Right lobe of liver (tissue), 4 donors: ENCODE data around the gene TCF7.

Experiments
- POLR2A ChIP-seq: fragments of 450-650 bp; IDR thresholded peaks from one replicate; pipeline ENCODE4 v1.6.1; 2017; ENCODE audit warnings: antibody characterized with exemption, mild to moderate bottlenecking
- TF ChIP-seq, protein P1 (sequence below), 4 donors: fragments of 200-600 bp in 3 of 4; fragments of 450-650 bp in 1 of 4; IDR thresholded peaks; one replicate each; pipeline versions ENCODE4 v1.5.1 to v1.8.0; 2016 to 2022; ENCODE audit warnings: antibody characterized with exemption in 4 of 4, mild to moderate bottlenecking in 2 of 4
- donor health status: DM: no; HTN: no; CAD: no.
- donor health status: DM: no; HTN: no; CAD: no.
- donor health status: DM: no; HTN: yes; CAD: no.

DNA sequence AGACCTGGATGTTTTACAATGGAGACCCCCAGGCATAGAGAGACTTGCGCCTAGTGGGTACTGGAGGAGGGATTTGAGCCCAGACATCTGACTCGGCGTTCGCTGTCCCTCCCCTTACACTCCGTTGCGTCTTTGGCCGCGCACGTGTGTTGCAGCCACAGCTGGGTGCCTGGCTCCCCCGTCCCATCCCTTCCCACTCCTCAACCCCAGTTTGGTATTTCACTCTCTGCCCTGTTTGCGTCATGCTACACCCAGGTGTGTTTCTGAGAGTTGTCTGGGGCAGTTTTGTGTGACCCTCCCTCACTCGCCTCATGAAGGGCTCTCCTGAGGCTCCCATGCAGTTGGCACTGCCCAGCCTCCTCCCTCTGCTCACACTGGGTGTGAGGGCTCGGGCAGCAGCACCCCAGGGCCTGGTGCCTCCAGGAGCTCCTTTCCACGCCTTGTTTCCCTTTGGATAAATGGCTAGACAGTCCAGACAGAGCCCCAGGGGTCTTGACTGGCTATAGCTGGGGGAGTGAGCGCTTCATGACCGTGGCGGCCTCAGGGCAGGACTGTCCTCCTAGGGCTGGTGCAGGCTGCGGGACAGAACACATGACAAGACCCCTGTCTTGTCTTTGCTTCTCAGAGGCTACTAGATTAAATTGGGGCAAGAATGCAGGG lies 13.6 kb downstream of the TCF7 start:
- no peak for TF ChIP-seq POLR2A
- TF ChIP-seq, protein P1, sequence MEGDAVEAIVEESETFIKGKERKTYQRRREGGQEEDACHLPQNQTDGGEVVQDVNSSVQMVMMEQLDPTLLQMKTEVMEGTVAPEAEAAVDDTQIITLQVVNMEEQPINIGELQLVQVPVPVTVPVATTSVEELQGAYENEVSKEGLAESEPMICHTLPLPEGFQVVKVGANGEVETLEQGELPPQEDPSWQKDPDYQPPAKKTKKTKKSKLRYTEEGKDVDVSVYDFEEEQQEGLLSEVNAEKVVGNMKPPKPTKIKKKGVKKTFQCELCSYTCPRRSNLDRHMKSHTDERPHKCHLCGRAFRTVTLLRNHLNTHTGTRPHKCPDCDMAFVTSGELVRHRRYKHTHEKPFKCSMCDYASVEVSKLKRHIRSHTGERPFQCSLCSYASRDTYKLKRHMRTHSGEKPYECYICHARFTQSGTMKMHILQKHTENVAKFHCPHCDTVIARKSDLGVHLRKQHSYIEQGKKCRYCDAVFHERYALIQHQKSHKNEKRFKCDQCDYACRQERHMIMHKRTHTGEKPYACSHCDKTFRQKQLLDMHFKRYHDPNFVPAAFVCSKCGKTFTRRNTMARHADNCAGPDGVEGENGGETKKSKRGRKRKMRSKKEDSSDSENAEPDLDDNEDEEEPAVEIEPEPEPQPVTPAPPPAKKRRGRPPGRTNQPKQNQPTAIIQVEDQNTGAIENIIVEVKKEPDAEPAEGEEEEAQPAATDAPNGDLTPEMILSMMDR (IDR thresholded peaks at IDR 0.05): no peak
